HG02970 (cell line): Measurements from ENCODE around the gene ZNF513.

Source experiments
- ATAC-seq: cut with Tn5 transposase; IDR thresholded peaks from one replicate; pipeline ENCODE4 v1.9.1; 2021; ENCODE audit warnings: mild to moderate bottlenecking, moderate library complexity, moderate number of reproducible peaks; ENCODE audit not compliant: unreplicated experiment, low FRiP score

The ZNF513 gene

DNA sequence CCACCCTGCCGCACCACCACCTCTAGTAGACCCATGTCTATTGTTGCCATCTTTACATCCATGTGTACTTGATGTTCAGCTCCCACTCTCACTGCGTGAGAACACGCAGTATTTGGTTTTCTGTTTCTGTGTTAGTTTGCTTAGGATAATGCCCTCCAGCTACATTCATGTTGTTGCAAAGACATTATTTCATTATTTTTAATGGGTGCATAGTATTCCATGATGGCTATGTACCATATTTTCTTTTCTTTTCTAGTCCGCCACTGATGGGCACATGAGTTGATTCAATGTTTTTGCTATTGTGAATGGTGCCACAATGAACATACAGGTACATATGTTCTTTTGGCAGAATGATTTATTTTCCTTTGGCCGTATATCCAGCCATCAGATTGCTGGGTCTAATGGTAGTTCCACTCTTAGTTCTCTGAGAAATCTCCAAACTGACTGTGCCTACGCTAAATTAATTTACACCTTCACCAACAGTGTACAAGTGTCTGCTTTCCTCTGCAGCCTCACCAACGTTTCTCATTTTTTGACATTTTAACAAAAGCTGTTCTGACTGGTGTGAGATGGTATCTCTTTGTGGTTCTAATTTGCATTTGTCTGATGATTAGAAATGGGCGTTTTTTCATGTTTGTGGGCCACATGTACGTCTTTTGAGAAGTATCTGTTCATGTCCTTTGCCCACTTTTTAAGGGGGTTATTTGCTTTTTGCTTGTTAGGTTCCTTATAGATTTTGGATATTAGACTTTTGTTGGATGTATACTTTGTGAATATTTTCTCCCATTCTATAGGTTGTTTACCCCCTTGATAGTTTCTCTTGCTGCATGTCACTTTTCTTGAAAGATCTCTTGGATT, 10.5 kb upstream of the ZNF513 start:
- ATAC-seq, result no peak

DNA sequence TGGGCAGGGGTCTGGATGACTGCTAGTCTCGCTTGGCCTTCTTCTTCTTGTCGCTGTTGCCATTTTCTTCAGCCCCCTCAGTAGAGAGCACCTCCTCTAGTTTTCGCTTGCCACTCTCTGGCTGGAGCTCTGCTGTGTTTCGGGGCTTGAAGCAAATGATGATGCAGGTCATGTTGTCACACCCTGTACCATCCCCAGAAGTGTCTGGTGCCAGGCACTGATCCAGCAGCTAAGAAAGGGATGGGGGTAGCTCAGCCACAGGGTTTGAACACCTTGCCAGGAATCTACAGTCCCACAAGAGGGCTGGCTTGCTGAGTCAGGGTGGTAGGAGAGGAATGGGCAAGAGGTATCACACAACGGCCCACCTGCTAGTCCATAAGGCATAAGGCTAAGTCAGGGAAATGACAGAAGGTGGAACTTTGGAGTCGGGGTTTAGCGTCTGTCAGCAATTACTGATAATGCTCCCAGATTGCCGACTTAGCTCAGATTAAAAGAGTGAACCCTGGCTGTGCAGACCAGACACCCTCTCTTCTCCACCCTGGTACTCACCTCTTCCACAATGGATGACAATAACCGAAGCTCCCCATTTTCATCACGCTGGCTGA, 1.1 kb upstream of the ZNF513 start:
- ATAC-seq, result no peak

DNA sequence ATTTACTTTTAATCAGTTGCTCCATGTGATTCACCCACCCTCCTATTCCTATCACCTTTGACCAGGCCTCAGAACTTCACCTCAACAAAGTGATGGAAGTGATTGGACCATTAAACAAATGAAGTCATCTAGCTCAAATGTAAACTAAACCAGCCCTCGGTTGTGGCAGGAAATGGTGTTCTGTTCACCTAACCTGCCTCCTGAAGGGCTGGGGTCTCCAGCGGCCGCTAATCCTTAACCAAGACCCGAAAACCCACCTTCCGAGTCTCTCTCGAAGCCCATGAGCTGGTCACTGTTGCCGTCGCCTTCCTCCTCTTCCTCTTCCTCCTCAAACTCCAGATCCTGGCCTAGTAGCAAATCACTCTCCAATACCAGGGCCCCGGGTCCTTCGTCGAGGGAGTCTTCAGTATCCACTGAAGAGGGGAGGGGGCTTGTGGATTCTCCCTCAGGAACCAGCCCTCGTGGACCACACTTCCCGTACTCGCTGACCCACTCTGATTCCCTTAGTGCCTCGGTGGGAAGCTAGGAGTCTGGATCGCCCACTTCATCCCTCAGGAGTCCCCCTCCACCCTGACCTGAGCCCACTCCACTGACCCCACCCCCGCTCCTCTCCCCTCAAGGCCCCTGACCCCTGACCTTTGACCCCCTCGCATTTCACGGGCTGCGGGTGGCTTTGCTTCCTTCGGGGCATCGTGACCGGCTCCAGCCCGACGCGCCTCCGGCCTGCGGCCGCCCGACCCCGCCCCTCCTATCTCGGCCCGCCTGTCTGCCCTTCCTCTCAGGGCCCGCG, 503 bp downstream of the ZNF513 start:
- ATAC-seq, result peak; percentile 19

DNA sequence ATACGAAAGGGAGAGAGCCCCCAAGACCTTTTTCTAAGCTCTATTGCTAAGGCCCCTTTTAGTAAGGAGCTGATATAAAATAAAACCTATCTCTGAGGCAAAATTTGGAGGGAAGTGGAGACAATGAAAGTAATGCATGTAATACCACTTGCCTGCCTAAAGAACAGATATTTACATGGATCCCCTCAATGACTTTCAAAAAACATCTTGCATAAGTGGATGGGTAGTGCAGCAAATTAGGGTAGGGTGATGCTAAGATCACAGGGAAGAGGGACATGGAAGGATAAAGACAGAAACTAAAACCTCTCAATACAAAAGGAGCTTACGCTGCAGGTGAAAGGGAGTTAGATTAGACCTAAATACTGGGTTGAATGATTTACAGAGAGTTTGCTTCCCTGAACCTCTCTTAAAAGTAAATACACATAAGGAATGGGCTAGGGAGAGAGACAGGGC, 1.1 kb downstream of the ZNF513 start:
- no peak for ATAC-seq

DNA sequence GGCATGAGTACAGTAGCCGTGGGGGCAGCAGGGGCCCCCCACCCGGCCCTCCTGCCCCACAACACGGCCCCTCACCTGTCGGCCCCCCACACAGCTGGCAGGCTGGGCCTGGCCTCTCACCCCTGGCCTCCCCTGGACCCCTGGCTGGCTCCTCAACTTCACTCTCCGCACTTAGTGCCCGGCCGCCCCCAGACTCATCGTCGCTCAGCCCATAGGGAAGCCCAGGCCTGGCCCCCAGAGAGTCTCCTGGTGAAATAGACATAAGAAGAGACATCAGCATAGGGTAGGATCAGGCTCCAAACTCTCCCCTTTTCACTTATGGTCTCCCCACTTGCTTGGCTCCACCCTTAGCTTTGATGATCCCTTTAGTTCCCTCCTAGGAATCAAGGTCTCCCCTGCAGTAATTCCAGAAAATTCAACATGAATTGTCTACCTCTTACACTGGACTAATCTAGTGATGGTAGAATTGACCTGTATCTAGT, 1.7 kb downstream of the ZNF513 start:
- ATAC-seq, result no peak

DNA sequence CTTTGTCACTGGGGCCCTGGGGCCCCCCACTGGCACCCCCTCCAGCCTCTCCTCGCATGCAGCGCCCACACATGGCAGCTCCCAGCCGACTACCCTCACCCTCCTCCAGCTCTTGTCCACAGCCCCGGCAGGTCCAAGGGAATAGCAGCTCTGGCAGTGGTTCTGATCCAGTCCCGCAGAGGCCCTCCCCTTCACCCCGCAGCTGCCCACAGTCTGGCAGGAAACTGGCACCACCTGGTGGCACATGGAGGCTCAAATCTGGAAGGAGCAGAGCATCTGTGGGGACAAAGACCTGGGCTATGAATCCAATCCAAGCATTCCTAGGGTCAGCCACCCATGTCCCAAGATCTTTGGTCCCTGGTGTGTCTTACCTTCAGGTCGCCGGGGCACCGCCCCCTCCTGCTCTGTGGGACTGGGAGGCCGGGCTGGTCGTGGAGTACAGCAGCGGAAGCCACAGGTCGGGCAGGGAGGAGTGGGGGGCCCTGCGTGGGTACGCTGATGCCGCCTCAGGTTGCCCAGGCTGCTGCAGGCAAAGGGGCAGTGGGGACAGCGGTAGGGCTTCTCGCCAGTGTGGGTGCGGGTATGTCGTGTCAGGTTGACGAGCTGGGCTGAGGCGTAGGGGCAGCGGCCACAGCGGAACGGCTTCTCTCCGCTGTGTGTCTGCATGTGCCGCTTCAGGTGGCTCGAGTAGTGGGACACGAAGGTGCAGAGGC, 2.3 kb downstream of the ZNF513 start:
- no peak for ATAC-seq

DNA sequence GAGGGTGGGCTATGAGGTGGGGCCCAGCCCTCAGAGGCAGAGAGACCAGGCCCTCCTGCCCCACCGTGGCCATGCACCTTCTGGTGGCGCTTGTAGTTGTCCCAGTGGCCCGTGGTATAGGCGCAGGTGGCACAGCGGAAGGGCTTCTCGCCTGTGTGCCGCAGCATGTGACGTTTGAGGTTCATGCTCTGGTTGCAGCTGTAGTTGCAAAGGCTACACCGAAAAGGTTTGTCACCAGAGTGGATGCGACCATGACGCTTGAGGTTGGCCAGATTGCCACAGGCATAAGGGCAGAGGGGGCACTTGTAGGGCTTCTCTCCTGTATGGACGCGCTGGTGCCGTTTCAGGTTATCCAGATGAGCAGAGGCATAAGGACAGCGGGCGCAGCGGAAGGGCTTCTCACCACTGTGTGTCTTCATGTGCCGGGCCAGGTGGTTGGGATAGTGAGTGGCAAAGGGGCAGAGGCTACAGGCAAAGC, 2.9 kb downstream of the ZNF513 start:
- no peak for ATAC-seq

DNA sequence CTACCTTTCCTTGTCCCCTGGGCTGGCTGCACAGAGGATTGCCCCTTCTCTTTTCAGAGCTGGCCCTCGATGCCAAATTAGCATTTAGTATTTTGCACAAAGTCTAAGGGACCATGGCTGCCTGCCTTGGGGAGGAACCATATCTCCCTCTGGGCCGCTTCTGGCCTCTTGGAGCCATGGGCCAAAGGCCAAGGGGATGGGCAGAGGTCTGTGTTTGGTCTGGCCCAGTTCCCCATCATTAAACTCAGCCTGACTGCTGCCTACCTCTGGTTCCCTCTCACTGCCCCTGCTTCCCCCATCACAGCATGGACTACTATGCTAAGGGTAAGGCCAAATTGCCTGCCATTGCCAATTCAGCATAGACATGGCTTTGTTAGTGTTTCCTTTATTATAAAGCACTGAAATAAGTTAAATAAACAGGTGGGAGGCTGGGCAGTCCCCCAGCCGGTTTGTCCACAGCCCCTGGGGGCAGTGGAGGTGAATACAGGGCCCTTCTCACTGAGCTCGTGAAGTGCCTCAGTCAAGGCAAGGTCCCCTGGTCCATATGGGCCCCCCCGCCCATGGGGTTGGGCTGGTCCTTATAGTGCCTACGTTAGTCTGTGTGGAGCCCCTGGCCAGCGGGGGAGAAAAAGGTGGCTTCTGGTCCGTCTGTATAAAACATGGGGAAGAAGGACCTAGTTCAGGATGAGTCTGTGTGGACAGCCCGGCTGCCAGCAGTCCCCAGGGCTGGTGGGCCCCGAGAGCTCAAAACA, 3.5 kb downstream of the ZNF513 start:
- no peak for ATAC-seq

DNA sequence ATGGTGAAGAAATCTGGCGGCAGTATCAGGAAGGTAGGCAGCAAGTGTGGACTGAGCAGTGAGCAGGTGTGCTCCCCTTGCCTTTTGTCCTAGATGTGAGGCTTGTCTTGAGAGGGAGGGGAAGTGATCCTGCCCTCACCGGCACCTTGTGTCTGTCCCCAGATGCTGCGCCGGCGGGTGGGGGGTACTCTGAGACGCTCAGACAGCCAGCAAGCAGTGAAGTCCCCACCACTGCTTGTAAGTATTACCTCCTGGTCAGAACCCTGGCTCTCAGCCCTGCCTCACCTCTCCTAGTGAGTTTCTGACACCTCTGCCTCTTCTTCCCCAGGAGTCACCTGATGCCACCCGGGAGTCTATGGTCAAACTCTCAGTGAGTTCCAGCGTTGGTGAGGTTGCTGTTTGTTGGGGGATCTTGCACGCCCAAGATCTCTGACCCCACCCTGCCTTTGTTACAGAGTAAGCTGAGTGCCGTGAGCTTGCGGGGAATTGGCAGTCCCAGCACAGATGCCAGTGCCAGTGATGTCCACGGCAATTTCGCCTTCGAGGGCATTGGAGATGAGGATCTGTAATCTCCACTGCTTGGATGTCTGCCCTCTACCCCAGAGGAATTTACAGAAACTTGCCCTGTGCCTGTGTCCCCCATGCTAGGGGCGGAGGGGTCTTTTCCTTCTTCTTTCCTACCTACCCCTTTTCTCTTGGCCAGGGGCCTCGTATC, 4.2 kb downstream of the ZNF513 start:
- no peak for ATAC-seq

DNA sequence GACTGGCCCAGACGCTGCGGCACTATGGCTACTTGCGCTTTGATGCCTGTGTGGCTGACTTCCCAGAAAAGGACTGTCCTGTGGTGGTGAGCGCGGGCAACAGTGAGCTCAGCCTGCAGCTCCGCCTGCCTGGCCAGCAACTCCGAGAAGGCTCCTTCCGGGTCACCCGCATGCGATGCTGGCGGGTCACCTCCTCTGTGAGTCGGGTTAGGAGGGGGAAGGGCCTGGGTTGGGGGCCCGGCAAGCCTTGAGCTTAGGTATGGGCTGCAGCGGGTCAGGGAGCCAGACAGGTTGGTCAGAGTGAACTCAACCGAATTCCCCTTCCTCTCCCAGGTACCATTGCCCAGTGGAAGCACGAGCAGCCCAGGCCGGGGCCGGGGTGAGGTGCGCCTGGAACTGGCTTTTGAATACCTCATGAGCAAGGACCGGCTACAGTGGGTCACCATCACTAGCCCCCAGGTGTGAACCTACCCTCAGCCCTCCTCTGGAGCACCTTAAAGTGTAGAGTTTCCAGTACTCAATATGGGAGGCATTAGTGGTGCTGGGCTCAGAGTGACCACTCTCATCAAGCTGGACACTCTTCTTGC, 4.9 kb downstream of the ZNF513 start:
- no peak for ATAC-seq

DNA sequence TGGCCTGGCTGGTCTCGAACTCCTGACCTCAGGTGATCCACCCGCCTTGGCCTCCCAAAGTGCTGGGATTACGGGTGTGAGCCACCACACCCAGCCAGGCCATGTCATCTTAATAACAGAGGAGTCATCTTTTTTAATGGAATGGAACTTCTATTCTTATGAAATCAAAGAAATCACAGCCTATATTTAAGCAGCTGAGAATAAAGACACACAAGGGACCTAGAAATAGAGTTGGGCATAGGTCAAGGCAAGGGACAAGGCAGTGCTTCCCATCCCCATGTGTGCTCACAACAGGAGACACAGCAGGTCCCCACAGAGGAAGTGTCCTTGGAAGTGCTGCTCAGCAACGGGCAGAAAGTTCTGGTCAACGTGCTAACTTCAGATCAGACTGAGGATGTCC, 7.0 kb downstream of the ZNF513 start:
- no peak for ATAC-seq

DNA sequence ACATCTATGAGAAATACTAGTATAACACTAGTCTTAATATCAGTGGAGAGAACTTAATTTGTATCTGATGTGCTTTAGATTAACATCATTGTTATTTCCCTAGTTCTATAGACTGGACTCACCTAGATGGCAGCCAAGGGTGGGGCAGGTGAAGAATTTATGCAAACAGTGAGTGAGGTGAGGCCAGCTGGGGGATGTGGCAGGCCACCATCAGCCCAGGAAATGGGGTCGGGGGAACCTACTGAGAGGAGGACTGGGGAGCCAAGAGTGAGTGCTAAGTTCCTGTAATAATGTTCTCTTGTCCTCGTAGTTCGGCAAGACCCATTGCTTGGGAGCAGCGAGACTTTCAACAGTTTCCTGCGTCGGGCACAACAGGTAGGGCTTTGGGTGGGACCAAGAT, 7.6 kb downstream of the ZNF513 start:
- ATAC-seq, result no peak

DNA sequence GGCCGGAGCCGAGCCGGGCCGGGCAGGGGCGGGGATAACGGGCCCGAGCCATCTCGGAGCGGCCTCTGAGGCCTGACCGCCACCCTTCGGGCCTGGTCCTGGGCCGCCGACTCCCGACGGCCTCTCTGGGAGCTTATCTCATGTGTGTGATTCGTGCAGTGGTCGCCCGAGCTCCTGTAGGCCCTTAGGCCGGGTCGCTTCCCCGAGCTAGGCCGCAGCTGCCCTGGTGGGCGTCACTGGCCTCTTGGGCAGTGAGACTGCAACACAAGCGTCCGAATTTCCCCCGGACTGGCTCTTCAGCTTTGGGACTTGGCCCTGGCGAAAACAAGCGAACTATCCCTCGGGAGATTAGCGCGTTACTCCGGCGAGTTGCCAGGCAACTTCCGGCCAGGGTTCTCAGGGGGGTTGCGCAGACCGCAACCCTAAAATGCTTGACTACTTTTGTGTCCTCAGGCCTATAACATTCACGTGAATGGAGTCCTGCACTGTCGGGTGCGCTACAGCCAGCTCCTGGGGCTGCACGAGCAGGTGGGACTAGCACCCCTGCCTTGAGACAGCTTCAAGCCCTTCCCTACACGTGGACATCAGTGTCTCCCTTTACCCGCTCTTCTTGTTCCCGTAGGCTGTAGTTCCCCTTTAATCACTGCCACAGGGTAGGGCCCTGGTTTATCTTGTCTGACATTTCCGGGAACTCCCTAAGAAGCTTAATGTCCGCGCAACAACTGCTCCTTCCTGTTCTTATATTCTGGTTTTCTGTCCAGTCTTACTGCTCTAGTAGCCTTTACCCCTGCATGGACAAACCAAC, 9.5 kb downstream of the ZNF513 start:
- peak; percentile 4 for ATAC-seq

DNA sequence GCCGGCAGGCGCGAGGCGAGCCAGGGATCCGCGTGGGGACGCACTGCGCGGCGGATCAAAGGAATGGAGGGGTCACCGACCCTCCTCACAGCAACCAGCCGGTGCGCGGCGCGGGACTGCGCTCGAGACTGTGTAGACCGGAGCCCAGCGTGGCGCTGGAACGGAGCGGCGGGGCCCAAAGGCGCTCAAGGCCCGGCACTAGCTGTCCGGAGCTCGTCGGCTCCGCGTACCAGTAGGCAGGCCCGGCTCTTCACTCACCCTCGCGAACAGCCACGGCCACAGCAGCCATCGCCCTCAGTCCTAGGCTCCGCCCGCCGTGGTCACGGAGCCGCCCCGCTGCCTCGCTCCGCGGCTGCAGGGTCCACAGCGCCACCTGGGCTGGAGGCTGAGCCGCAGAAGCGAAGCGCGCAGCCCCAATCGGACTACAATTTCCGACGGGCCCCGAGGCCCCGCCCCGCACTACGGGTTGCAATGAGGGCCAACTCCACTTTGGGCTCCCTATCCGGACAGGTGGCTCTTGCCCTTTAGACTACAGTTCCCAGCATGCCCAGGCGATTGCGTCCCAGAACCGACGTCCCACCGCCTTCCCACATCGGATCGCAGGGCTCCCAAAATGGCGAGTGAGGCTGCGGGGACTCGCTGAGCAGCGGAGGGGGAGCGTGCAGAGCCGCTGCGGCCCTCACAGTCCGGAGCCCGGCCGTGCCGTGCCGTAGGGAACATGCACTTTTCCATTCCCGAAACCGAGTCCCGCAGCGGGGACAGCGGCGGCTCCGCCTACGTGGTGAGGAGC, 10.3 kb downstream of the ZNF513 start, which contains the start of the genes EIF2B4 and SNX17:
Gene EIF2B4 (minus strand): TSS at position 313 of the 790 bp plus-strand sequence. CDS start 24 bp downstream, at position 289.
Gene SNX17 (plus strand): TSS at position 591 of the 790 bp plus-strand sequence. CDS start 128 bp downstream, at position 719.
- peak; percentile 90 for ATAC-seq

DNA sequence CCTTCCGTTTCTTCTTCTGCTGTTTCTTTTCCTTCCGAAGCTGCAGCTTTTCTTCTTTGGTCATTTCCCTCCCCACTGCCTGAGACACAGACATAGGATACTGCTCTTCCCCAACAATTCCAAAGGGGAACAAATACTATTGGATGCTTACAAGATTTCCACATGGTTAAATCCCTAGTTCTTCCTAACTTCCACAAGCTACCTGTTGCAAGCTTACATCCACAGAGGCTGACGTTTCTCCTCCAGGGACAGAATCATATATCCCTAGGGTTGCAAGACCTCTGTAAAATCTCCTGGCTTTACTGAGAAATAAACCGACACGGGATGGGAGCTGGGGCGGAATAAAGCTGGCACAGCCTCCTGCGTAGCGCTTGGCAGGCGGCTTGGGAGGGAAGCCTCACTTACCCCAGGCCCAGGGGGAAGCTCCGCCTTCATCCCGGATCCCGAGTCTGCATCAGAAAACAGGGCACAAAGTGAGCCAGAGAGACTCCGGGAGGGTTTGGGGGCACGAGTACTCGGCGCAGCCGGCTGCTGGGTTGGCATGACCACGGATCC, 11.0 kb downstream of the ZNF513 start:
- peak; percentile 4 for ATAC-seq

DNA sequence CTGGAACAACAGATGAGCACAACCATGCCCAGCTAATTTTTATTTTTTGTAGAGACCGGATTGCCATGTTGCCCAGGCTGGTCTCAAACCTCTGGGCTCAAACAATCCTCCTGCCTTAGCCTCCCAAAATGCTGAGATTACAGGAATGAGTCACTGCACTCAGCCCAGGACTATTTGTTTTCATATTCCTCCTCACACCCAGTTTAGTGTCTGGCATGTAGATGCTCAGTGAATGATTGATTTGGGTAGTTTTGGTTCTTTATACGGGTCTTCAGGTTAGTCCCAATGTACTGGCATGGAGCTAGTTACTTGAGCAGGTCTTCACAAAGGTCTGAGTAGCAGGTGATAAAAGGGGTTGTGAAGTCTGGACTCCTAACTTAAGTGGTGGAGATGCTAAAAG, 16.6 kb downstream of the ZNF513 start:
- ATAC-seq, result no peak
